Sigmoid colon (tissue), 7 donors: ENCODE data around the gene ISX. TPM values are rescaled to one million over a fixed set of nuclear protein-coding genes. Genes with fewer than 3 reads are reported as not detected.

Experiments
- DNase-seq: peaks from one replicate; pipeline ENCODE4 v3.0.0-alpha.2; 2019
- H3K27ac ChIP-seq, 4 donors: fragments of 200-600 bp; sonication (generic); one replicate each; pipeline ENCODE4 v1.5.1; 2016 to 2019; ENCODE audit warnings: mild to moderate bottlenecking in 1 of 4
- H3K27me3 ChIP-seq, 3 donors: fragments of 200-600 bp; sonication (generic); one replicate each; pipeline ENCODE4 v1.5.1; 2019; ENCODE audit warnings: mild to moderate bottlenecking in 1 of 3
- H3K36me3 ChIP-seq, 4 donors: fragments of 200-600 bp; sonication (generic); one replicate each; pipeline ENCODE4 v1.5.1; 2016 to 2019
- H3K4me1 ChIP-seq, 4 donors: fragments of 200-600 bp; sonication (generic); one replicate each; pipeline ENCODE4 v1.5.1; 2017 to 2019
- H3K4me3 ChIP-seq, 4 donors: fragments of 200-600 bp; sonication (generic); one replicate each; pipeline ENCODE4 v1.5.1; 2017 to 2019; ENCODE audit warnings: mild to moderate bottlenecking in 2 of 4, moderate library complexity in 1 of 4
- H3K9me3 ChIP-seq, 4 donors: fragments of 200-600 bp in 3 of 4; sonication (generic) in 3 of 4; one replicate each; pipeline versions ENCODE4 v1.5.1 to v1.6.1; 2013 to 2019
- EP300 ChIP-seq, 4 donors: sonication (generic); formaldehyde crosslinking; IDR thresholded peaks; one replicate each; pipeline ENCODE4 v1.6.1; 2017; ENCODE audit warnings: antibody characterized with exemption in 4 of 4
- POLR2A ChIP-seq, 2 donors: fragments of 450-650 bp; IDR thresholded peaks; one replicate each; pipeline ENCODE4 v1.6.1; 2016; ENCODE audit warnings: antibody characterized with exemption in 2 of 2, mild to moderate bottlenecking in 2 of 2, moderate library complexity in 2 of 2
- POLR2AphosphoS5 ChIP-seq, 4 donors: sonication (generic); formaldehyde crosslinking; IDR thresholded peaks; one replicate each; pipeline ENCODE4 v1.6.1; 2017; ENCODE audit warnings: antibody characterized with exemption in 4 of 4
- WGBS, 2 donors: extraction: QIAGEN DNeasy Blood & Tissue Kit; methylation state at CpG; one replicate each; pipeline ENCODE4 v1.1.7; 2013; 5-methylcytosine and 5-hydroxymethylcytosine counted together
- intact Hi-C: fragments of 100-400 bp; cut with DNase I; formaldehyde crosslinking; loops from one replicate; pipeline ENCODE4 v1.15.1; 2023
- polyA plus RNA-seq, 3 donors: library from polyadenylated mRNA; stranded (reverse); fragments of 200-250 nt; gene quantifications; one replicate each; pipeline ENCODE4 v1.2.3, GENCODE V29; 2013
- total RNA-seq, 4 donors: library from RNA; depleted of rRNA; stranded (reverse); fragments of >200 nt; gene quantifications; one replicate each; pipeline ENCODE4 v1.1.0, GENCODE V29; 2016
- TF ChIP-seq, protein P1 (sequence below), 4 experiments: fragments of 450-650 bp in 3 of 4; fragments of 200-600 bp in 1 of 4; IDR thresholded peaks; one replicate each; pipeline ENCODE4 v1.5.1; 2016 to 2019; ENCODE audit warnings: antibody characterized with exemption in 4 of 4, mild to moderate bottlenecking in 3 of 4, moderate library complexity in 2 of 4
- donor health status: healthy with polysubstance abuse.
- donor health status: Bipolar disorder and iron deficiency.
- donor health status: healthy.

The ISX gene
- total and polyA plus RNA-seq, 7 donors, result 0.83 to 73.8 (median 41.4) TPM; not detected in 3

DNA sequence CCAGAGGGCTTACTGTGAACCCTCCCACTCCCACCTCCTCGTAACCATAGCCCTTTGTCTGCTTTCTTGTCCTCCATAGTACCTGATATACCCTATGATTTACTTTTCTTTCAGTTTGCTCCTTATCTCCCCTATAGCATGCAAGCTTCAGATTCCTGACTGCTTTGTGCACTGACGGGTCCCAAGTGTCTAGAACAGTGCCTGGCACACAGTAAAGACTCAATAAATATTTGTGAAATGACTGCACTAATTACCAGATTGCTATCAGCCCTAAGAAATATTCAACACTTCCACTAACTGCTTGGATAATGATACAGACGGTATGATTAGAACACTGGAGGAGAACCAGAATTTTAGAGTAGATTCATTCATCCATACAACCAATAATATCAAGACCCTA lies 33.0 kb downstream of the ISX start:
- H3K4me3 ChIP-seq, result no peak overlapping the region
- H3K36me3 ChIP-seq, result no peaks in the 10 kb centered on the region
- H3K27ac ChIP-seq, result no peak overlapping the region
- intact Hi-C loops, result no loop called here
- 63 to 82% methylated on average over 3 of the region's 3 CpGs for WGBS, 2 donors
- TF ChIP-seq POLR2AphosphoS5 (IDR thresholded peaks at IDR 0.05) (no peak), POLR2A (IDR thresholded peaks at IDR 0.05) (no peak)
- TF ChIP-seq, protein P1, sequence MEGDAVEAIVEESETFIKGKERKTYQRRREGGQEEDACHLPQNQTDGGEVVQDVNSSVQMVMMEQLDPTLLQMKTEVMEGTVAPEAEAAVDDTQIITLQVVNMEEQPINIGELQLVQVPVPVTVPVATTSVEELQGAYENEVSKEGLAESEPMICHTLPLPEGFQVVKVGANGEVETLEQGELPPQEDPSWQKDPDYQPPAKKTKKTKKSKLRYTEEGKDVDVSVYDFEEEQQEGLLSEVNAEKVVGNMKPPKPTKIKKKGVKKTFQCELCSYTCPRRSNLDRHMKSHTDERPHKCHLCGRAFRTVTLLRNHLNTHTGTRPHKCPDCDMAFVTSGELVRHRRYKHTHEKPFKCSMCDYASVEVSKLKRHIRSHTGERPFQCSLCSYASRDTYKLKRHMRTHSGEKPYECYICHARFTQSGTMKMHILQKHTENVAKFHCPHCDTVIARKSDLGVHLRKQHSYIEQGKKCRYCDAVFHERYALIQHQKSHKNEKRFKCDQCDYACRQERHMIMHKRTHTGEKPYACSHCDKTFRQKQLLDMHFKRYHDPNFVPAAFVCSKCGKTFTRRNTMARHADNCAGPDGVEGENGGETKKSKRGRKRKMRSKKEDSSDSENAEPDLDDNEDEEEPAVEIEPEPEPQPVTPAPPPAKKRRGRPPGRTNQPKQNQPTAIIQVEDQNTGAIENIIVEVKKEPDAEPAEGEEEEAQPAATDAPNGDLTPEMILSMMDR (IDR thresholded peaks at IDR 0.05), result no peak
- H3K9me3 ChIP-seq, result no peaks in the 10 kb centered on the region
- H3K4me1 ChIP-seq, result no peaks in the 10 kb centered on the region
- DNase-seq, result no peak
- peaks cover 0 to 5% (median 0%) of the 10 kb centered on the region in 3 donors for H3K27me3 ChIP-seq

- DNase-seq, result no peak
- H3K4me3 ChIP-seq, result no peak overlapping the region
- TF ChIP-seq EP300 (IDR thresholded peaks at IDR 0.05) (no peak), POLR2AphosphoS5 (IDR thresholded peaks at IDR 0.05) (no peak), POLR2A (IDR thresholded peaks at IDR 0.05) (no peak)
- TF ChIP-seq, protein P1 (IDR thresholded peaks at IDR 0.05), result no peak
- intact Hi-C loops, result no loop called here
- no peaks in the 10 kb centered on the region for H3K9me3 ChIP-seq
- no peak overlapping the region for H3K27ac ChIP-seq
- no peaks in the 10 kb centered on the region for H3K36me3 ChIP-seq
- WGBS, 2 donors, result 74 to 82% methylated on average over 3 of the region's 3 CpGs
- H3K4me1 ChIP-seq, result no peaks in the 10 kb centered on the region
- H3K27me3 ChIP-seq, result peaks cover 0 to 1% (median 0%) of the 10 kb centered on the region in 3 donors
These were observed 33.9 kb downstream of the ISX start for GRCh38 chr22:35099883-35100282.

GRCh38 chr22:35102663-35103062 lies 36.7 kb downstream of the ISX start:
- Histone ChIP-seq H3K4me1 (no peaks in the 10 kb centered on the region), H3K27ac (no peak overlapping the region), H3K4me3 (no peak overlapping the region), H3K9me3 (no peaks in the 10 kb centered on the region), H3K36me3 (no peaks in the 10 kb centered on the region), H3K27me3 (no peaks in the 10 kb centered on the region)
- TF ChIP-seq POLR2A (IDR thresholded peaks at IDR 0.05) (no peak), POLR2AphosphoS5 (IDR thresholded peaks at IDR 0.05) (no peak), EP300 (IDR thresholded peaks at IDR 0.05) (no peak)
- intact Hi-C loops, result no loop called here
- no peak for DNase-seq
- WGBS, 2 donors, result 44 to 61% methylated on average over 5 of the region's 5 CpGs

DNA sequence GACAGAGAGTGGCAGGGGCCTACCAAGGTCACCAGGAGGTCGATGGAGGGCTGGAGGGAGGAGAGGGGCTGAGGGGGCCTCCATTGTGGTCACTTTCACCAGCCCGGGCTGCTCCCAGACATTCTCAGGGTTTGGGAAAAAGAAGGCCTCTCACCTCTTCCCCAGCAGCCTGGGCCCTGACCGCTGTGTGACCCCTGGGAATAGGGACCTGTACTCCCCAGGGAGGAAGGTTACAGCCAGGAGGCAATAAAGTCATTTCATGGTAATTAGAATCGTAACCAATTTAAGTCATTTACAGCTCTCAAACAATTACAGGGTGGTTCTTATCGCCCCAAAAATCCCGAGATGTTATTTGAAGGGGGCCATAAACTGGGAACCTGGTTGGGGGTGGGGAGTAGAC lies 37.8 kb downstream of the ISX start:
- Histone ChIP-seq H3K36me3 (no peaks in the 10 kb centered on the region), H3K9me3 (peaks cover 0 to 3% (median 0%) of the 10 kb centered on the region in 4 donors), H3K27ac (no peak overlapping the region), H3K4me1 (no peaks in the 10 kb centered on the region), H3K27me3 (peaks cover 0 to 7% (median 0%) of the 10 kb centered on the region in 3 donors), H3K4me3 (no peak overlapping the region)
- TF ChIP-seq, protein P1 (IDR thresholded peaks at IDR 0.05), result no peak
- DNase-seq, result no peak
- WGBS, 2 donors, result 14 to 46% methylated on average over 6 of the region's 6 CpGs
- intact Hi-C loops, result no loop called here

DNA sequence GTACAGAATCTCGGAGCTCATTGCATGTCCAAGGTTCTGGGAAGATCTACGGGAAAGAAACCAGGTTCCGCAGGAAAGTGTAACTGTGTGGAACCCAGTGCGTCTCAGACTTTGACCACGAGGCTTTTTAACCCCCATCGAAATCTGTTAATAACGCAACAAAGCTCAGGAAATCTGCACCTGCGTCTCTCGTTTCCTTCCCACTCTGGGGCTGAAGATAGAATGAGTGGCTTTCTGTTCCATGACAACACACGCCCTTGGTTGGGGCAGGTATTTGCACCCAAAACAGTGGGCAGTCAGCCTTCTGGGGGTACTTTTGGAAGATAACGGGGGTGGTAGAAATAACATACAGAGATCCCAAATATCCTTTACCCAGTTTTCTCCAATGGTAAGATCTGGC lies 38.5 kb downstream of the ISX start:
- 63 to 90% methylated on average over 11 of the region's 11 CpGs for WGBS, 2 donors
- H3K9me3 ChIP-seq, result peaks cover 0 to 3% (median 0%) of the 10 kb centered on the region in 4 donors
- H3K27me3 ChIP-seq, result peaks cover 0 to 8% (median 0%) of the 10 kb centered on the region in 3 donors
- intact Hi-C loops, result no loop called here
- H3K4me3 ChIP-seq, result no peak overlapping the region
- no peak for TF ChIP-seq POLR2A (IDR thresholded peaks at IDR 0.05)
- TF ChIP-seq EP300 (IDR thresholded peaks at IDR 0.05), result no peak
- TF ChIP-seq, protein P1 (IDR thresholded peaks at IDR 0.05), result no peak
- DNase-seq, result no peak
- H3K4me1 ChIP-seq, result no peaks in the 10 kb centered on the region
- H3K27ac ChIP-seq, result no peak overlapping the region
- no peaks in the 10 kb centered on the region for H3K36me3 ChIP-seq
